NB4 (cell line): Measurements from ENCODE around the gene PCNT.

Source experiments
- MYC ChIP-seq: IDR thresholded peaks from 2 replicates; pipeline ENCODE4 v1.6.1; 2011; ENCODE audit warnings: low read depth, low read length
- TF ChIP-seq, protein P1 (sequence below): IDR thresholded peaks from one replicate; pipeline ENCODE4 v1.5.1; 2012; ENCODE audit warnings: low read depth, low read length
- TF ChIP-seq, protein P2 (sequence below): IDR thresholded peaks from 2 replicates; pipeline ENCODE4 v1.6.1; 2011; ENCODE audit warnings: low read depth, low read length

DNA sequence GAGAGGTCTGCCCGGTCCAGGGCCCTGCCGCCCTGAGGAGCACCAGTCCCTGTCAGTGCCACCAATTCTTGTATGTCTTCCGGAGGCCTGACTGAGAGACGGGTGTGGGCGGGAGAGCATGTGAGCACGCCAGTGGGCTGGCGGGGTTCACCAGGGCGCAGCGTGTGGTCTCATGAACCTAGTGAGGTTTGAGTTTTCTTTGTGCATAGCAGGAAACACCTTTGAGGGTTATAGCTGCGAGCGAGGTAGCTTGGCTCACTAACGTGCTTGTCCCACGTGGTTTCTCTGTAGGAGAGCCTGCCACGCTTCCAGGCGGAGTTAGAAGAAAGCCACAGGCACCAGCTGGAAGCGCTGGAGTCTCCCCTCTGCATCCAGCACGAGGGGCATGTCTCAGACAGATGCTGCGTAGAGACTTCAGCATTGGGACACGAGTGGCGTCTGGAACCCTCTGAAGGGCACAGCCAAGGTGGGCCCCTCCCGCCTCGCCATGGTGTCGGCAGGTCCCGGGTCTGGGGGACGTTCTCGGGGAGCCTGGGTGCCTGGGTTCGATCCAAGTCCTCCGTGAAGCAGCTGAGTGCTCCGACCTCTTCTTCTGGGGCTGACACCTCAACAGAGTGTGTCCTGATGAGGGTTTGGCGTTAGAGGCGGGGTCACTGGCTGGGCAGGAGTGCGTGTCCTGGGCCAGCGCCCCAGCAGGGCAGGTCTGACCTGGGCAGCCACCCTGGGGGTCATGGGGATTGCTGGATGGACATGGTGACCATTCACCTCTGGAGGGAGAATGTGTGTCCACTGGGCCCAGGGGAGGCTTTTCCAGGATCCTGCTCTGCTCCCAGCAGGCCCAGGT is 31.4 kb downstream of the PCNT start:
- TF ChIP-seq, protein P1, sequence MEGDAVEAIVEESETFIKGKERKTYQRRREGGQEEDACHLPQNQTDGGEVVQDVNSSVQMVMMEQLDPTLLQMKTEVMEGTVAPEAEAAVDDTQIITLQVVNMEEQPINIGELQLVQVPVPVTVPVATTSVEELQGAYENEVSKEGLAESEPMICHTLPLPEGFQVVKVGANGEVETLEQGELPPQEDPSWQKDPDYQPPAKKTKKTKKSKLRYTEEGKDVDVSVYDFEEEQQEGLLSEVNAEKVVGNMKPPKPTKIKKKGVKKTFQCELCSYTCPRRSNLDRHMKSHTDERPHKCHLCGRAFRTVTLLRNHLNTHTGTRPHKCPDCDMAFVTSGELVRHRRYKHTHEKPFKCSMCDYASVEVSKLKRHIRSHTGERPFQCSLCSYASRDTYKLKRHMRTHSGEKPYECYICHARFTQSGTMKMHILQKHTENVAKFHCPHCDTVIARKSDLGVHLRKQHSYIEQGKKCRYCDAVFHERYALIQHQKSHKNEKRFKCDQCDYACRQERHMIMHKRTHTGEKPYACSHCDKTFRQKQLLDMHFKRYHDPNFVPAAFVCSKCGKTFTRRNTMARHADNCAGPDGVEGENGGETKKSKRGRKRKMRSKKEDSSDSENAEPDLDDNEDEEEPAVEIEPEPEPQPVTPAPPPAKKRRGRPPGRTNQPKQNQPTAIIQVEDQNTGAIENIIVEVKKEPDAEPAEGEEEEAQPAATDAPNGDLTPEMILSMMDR: no peak
- no peak for TF ChIP-seq MYC
- TF ChIP-seq, protein P2, sequence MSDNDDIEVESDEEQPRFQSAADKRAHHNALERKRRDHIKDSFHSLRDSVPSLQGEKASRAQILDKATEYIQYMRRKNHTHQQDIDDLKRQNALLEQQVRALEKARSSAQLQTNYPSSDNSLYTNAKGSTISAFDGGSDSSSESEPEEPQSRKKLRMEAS: no peak
